GM19351 (cell line): ENCODE results near the gene INTS1.

ENCODE experiments used
- ATAC-seq: cut with Tn5 transposase; IDR thresholded peaks from one replicate; pipeline ENCODE4 v1.9.1; 2021; ENCODE audit warnings: mild to moderate bottlenecking, moderate library complexity; ENCODE audit not compliant: unreplicated experiment

INTS1 gene

GRCh38 chr7:1542841-1543747, 38.9 kb upstream of the INTS1 start:
- ATAC-seq: no peak

DNA sequence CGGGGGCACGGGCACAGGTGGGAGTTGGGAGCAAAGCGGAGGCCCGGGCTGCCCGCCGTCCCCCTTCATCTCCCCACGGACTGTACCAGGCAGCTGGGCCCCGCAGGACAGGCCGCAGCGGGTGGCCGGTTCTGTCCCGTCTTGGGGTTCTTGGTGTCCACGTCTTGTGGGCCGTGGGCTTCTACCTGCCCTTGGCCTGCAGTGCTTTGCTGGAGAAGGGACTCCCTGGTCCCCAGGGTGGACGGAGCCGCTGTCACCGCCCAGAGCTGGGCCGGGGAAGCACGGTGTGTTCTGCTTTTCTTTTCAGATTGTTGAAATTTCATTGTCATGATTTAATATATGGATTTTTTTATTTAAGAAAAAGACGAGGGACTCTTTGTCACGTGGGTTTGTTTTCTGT, 38.1 kb upstream of the INTS1 start:
- ATAC-seq: no peak

- ATAC-seq: no peak
Observed at GRCh38 chr7:1541431-1542162, 37.4 kb upstream of the INTS1 start.

GRCh38 chr7:1540776-1541271, 36.6 kb upstream of the INTS1 start:
- ATAC-seq: no peak

DNA sequence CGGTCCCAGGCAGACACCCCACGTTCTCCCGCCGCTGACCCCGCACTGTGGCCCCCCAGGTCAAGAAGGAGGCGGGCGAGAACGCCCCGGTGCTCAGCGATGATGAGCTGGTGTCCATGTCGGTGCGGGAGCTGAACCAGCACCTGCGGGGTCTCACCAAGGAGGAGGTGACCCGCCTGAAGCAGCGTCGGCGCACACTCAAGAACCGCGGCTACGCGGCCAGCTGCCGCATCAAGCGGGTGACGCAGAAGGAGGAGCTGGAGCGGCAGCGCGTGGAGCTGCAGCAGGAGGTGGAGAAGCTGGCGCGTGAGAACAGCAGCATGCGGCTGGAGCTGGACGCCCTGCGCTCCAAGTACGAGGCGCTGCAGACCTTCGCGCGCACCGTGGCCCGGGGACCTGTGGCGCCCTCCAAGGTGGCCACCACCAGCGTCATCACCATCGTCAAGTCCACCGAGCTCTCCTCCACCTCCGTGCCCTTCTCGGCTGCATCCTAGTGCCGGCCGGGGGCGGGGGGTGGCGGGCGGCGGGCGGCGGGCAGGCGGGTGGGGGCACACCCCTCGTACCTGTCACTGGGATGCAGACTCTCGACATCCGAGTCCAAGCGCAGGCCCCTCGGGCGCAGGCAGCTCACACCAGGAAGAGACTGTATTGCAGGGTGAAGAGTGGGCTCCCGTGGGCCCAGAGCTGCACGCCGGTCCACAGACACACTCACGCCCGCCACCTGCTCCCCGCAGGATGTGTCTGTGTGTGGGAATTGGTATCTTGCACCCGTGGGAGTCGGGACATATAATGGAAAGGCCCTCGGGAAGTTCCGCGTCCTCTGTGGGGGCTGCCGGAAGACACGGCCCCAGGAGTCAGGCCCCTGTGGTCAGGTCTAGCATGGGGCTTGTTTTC, 35.9 kb upstream of the INTS1 start:
- no peak for ATAC-seq

- no peak for ATAC-seq
Observed at GRCh38 chr7:1539181-1539881, 35.1 kb upstream of the INTS1 start.

DNA sequence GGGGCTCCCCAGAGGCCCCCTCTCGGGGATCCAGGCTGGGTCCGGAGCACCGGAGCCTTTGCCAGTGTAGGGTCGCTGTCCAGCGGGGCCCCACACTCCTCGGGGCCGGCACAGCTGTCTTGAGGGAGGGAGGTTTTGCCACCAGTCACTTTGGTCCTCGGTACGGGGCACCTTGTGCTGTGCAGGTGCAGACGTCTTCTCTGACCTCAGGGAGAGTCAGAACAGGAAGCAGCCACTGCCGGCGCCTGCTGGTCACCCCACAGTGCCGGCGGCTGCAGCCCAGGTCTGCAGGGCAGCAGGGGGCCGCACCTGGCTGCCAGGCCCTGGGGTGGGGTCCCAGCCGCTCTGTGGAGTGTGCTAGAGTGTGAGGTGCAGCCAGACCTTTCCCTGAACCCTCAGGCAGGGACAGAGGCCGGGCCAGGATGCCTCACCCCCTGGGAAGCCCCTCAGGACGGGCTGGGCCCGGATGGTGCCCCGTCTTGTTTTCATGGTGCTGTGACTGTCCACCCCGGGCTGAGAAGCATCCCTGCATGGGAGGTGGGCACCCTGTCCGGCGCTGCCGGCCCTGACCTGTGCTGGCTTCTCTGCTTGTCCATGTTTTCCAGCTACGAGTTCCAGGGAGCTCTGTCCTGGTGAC, 34.5 kb upstream of the INTS1 start:
- ATAC-seq: no peak

DNA sequence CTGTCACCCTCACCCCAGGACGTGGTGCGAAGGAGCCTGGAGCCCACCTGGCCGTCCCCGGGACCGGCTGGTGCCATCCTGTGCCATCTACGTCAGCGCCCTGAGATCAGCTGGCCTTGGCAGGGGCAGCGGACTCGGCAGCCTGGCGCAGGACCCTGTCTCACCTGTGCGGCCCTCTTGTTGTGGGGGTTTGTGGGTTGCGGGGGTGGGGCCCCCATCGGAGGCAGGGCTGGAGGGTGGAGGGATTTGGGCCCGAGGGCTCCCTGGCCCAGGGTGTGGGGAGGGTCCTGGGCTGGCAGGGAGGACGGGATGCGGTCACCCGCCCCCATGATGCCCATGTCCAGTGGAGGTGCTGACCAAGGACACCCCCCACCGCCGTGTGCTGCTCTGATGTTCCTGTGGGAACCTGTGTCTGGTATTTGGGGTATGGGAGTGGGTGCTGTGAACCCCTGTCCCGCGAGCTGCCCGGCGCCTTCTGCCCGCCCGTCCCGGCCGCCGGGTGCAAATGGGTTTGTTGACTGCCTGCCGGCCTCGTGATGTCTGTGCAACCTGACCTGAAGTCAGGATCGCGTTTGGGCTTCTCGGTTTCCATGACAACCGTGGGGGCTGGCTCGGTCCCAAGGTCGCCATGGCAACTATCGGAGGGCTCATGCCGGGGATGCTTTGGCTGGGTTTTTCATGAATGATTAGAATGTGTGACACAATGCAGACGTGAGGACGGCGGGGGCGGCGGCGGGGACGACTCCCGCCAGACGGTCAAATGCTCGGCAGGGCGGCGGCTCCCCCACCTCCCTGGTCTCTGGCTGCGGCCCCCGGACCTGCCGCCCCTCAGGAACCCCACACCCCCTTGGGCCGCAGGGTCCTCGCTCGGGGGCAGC, 33.6 kb upstream of the INTS1 start:
- ATAC-seq: no peak

DNA sequence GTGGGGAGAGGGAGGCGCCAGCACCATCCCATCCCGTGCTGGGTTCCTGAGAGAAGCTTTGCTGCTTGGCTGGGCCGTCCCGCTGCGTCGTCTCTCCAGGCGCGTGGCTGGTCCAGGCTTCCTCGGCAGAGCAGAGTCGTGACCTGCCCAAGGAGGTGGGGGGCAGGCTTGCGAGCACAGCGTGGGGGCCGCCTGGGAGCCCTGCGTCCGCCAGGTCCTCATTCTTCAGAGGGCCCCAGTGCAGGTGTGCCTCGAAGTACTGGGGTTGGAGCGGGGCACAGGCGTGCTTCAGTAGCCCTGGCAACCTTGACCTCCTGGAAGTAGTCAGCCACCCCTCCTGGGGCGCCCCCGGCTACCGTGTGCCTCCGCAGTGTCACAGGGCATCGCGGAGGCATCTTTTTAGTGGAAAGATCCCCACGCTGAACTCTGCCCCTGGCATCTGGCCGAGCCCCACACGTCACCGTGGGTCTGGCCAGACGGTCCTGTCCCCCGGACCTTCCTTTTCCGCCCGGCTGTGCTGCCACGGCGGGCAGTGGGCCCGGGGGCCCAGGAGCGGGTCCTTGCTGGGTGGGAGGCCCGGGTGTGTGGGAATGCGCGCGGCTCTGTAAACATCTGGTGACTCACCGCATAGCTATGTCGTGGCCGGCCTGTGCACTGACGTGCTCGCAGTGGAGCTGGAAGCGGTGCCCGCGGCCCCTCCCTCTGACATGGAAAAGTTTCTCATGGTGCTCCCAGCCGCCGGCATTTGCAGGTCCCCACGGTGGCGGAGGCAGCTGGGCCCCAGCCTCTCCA, 32.8 kb upstream of the INTS1 start:
- no peak for ATAC-seq

GRCh38 chr7:1536455-1536742, 32.2 kb upstream of the INTS1 start:
- no peak for ATAC-seq

DNA sequence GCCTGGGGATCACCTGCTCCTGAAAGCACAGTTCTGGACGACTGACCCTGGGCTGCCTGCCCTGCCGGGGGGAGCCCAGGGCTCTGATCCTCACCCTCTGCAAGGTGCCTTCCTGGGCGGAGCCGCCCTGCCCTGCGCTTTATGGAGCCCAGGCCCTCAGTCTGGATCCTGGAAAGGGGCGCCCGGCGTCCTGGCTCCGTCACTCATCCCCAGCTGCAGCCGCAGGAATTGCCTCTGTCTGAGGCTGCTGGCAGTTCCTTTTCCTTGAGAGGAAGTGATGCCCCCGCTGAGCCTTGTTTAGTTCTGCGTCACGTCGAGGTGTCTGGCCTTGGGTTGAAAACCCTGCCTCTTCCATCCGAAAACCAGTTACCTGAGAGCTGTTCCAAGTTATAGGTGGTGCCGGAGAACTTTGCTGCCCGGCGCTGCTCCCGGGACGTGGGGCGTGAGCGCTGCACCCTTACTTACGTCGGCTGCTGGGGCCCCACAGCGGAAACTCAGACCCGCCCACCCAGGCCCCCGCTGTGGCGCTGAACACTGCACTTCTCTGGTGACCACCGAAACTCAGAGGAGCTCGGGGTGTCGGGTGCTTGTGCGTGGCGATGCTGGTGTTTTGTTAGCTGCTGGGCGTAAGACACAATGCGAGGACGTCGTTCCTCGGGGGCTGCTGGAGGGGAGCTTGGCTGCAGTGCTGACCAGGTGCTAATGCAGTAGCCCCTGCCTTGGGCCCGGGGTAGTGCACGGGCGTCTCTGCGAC, 31.7 kb upstream of the INTS1 start:
- no peak for ATAC-seq

GRCh38 chr7:1535100-1535458, 30.9 kb upstream of the INTS1 start:
- no peak for ATAC-seq

DNA sequence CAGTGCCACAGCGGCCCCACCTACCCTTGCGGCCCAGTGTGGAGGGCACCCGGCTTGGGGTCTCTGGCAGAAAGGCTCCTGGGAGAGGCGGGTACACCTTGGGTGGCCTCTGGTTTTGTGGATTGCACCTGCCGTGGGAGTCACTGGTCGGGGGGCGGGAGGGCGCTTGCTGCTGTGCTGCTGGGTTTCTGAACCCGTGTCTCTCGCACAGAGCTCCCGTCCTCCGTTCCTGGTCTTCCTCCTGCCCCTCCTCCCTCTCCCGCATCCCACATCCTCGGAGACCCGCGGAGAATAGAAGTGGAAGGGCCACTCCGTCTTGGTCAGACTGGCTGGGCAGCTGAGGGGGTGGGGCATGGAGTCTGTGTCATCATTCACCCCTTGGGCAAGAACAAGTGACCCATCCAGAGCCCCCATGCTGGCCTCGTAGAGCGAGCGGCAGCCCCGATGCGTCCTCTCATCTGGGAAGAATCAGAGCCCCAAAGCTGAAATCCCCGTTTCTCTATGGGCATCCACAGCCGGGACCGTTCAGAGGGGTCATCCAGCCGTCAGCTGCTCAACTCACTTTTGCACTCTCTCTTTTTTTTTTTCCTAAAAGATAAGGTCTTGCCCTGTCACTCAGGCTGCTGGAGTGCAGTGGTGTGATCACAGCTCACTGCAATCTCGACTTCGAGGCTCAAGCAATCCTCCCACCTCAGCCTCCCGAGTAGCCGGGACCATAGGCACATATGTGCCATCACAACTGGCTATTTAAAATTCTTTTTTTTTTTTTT, 30.3 kb upstream of the INTS1 start:
- no peak for ATAC-seq

GRCh38 chr7:1533547-1534329, 29.5 kb upstream of the INTS1 start:
- ATAC-seq: peak; percentile 56

DNA sequence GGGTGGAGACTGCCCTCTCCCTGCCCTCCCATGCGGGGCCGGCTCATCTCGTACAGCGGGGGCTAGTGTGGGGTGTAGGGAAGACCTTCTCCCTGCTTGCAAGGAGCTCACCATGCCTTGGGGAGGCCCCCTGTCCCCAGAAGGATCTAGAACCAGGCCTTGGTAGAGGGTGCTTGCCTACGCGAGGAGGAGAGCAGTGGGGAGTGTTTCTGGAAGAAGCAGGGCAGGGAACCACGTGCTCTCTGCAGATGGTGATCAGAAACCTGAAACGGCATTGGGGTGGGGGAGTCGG, 29.0 kb upstream of the INTS1 start:
- ATAC-seq: no peak

GRCh38 chr7:1532456-1533254, 28.5 kb upstream of the INTS1 start:
- ATAC-seq: no peak
